ENCODE measurements around the gene ATRIP.
A peak's percentile ranks its signal among the peaks of the same experiment; 100 is the strongest.

The ATRIP gene

GRCh38 chr3:48505968-48506504 is 59.5 kb downstream of the ATRIP start:
- peak in 1 of 2 donors; percentile 33 for DNase-seq
- Histone ChIP-seq H3K36me3 (peaks cover 0 to under 1% (median 0%) of the 10 kb centered on the region in 3 donors), H3K27me3 (no peaks in the 10 kb centered on the region), H3K9me3 (no peaks in the 10 kb centered on the region), H3K4me3 (no peak overlapping the region), H3K27ac (no peak overlapping the region), H3K4me1 (peaks cover 0 to 35% (median 26%) of the 10 kb centered on the region in 4 donors)
- no peak for TF ChIP-seq CTCF (IDR thresholded peaks at IDR 0.05)
- intact Hi-C loops (cut with DNase I; ENCODE audit: low total_unique reads) = loop anchor here (5.0 kb wide), 1 partner anchor 39 kb away; a partner anchor contains a TSS

DNA sequence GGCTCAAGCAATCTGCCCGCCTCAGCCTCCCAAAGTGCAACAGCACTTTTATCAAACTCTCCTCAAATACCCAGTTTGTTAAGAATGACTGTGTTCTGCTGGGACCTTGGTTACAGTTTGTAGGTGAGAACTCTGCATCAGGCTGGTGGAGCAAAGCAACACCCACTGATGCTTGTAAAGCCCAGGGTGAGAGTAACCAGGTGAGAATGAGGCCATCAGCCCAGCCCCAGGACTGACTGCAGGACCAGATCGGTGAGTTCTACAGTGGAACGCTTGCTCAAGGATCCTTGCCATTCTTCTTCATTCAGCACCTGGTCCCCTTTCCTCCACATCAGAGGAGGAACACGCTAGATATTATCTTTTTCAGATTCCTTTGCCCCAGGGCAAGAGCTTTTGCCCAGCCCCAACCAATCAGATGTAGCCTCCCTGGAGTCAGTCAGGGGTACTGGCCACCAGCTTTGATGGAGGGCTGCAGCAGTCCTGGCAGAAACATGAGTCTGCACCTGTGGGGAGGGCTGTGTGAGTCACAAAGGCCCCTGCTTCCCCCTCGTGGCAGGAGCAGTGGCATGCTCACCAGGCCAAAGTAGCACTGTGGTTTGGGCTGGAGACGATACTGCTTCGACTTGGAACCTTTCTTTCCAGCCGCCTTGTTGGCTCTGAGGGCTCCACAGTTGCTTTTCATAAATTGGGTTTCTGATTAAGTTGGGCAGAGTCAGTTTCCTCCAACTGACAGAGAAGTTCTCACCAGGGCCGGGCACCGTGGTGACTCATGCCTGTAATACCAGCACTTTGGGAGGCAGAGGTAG is 60.9 kb downstream of the ATRIP start:
- intact Hi-C loops (cut with DNase I; ENCODE audit: low total_unique reads) = loop anchor here (5.0 kb wide), 1 partner anchor 40 kb away; a partner anchor contains a TSS
- Histone ChIP-seq H3K4me3 (no peak overlapping the region), H3K36me3 (no peaks in the 10 kb centered on the region), H3K4me1 (peaks cover 0 to 35% (median 24%) of the 10 kb centered on the region in 4 donors), H3K9me3 (no peaks in the 10 kb centered on the region), H3K27me3 (no peaks in the 10 kb centered on the region), H3K27ac (peak overlapping the region; percentile 36 to 54)
- DNase-seq = peak; percentile 30 to 75
- peak; percentile 38 to 53 for TF ChIP-seq CTCF (IDR thresholded peaks at IDR 0.05)

- TF ChIP-seq CTCF (IDR thresholded peaks at IDR 0.05) = no peak
- DNase-seq = no peak
- Histone ChIP-seq H3K27me3 (no peaks in the 10 kb centered on the region), H3K27ac (no peak overlapping the region), H3K9me3 (no peaks in the 10 kb centered on the region), H3K4me3 (no peak overlapping the region), H3K36me3 (no peaks in the 10 kb centered on the region), H3K4me1 (peaks cover 0 to 8% (median 3%) of the 10 kb centered on the region in 4 donors)
- intact Hi-C loops (cut with DNase I; ENCODE audit: low total_unique reads) = no loop called here
These were observed 65.0 kb downstream of the ATRIP start for GRCh38 chr3:48511551-48511950.

DNA sequence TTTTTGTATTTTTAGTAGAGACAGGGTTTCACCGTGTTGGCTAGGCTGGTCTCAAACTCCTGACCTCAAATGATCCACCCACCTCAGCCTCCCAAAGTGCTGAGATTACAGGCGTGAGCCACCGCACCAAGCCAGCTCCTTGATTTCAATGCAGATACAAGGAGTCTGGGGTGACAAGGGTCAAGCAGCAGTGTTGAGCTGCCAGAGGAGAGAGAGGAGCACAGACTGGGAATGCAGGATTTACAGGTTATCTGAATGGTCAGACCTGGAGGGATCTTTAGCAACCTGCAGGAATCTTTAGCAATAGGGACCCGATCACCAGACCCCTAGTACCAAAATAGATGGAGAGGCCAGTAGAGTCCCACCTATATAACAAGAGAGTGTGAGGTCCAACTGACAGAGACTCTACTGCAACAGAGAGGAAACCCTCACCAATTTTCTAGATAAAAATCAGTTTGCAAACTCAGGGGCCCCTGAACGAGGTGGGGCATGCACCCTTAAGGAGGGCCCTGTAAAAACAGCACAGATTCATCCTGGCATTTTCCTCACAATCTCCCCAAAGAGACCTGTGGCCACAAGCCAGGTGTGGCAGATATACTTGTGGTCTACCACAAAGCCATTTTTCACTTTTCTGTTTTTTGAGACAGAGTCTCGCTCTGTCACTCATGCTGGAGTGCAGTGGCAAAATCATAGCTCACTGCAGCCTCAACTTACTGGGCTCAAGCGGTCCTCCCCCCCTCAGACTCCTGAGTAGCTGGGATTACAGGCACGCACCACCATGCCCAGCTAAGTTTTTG is 68.1 kb downstream of the ATRIP start:
- intact Hi-C loops (cut with DNase I; ENCODE audit: low total_unique reads) = no loop called here
- no peak for DNase-seq
- H3K4me1 ChIP-seq = no peaks in the 10 kb centered on the region
- no peaks in the 10 kb centered on the region for H3K27me3 ChIP-seq
- no peaks in the 10 kb centered on the region for H3K9me3 ChIP-seq
- no peak for TF ChIP-seq CTCF (IDR thresholded peaks at IDR 0.05)
- no peak overlapping the region for H3K4me3 ChIP-seq
- H3K27ac ChIP-seq = no peak overlapping the region
- peaks cover 0 to 7% (median 0%) of the 10 kb centered on the region in 3 donors for H3K36me3 ChIP-seq

Measured in tibial artery (tissue), 4 donors.